Neural progenitor cell (in vitro differentiated cells): ENCODE results near the gene NDUFB6.

Experiments
- EZH2 ChIP-seq: fragments of 200-600 bp; sonication (generic); IDR thresholded peaks from 2 replicates; pipeline ENCODE4 v1.6.1; 2017; ENCODE audit warnings: antibody characterized with exemption, mild to moderate bottlenecking, moderate library complexity
- EZH2phosphoT487 ChIP-seq: fragments of 200-600 bp; sonication (generic); IDR thresholded peaks from 2 replicates; pipeline ENCODE4 v1.6.1; 2017; ENCODE audit warnings: antibody characterized with exemption
- TF ChIP-seq, protein P1 (sequence below): fragments of 200-600 bp; sonication (generic); IDR thresholded peaks from 2 replicates; pipeline ENCODE4 v1.5.1; 2017; ENCODE audit warnings: antibody characterized with exemption, mild to moderate bottlenecking

DNA sequence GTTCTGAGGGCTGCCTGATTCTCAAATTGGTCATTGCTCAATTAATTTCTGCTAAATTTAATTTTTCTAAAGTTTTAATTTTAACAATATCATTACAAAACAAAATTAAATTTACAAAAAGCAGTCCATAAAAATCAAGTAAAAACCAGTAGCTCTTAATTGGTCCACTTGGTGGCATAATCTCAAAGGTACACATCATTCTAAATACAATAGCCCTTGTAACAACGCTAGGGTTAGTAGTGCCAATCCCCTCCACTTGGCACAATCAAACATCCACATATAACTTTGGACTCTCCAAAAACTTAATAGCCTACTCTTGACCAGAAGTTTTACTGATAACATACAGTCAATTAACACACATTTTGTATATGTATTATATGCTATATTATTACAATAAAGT, 1.9 kb upstream of the NDUFB6 start:
- TF ChIP-seq, protein P1, sequence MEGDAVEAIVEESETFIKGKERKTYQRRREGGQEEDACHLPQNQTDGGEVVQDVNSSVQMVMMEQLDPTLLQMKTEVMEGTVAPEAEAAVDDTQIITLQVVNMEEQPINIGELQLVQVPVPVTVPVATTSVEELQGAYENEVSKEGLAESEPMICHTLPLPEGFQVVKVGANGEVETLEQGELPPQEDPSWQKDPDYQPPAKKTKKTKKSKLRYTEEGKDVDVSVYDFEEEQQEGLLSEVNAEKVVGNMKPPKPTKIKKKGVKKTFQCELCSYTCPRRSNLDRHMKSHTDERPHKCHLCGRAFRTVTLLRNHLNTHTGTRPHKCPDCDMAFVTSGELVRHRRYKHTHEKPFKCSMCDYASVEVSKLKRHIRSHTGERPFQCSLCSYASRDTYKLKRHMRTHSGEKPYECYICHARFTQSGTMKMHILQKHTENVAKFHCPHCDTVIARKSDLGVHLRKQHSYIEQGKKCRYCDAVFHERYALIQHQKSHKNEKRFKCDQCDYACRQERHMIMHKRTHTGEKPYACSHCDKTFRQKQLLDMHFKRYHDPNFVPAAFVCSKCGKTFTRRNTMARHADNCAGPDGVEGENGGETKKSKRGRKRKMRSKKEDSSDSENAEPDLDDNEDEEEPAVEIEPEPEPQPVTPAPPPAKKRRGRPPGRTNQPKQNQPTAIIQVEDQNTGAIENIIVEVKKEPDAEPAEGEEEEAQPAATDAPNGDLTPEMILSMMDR = no peak
- TF ChIP-seq EZH2phosphoT487 = no peak
- TF ChIP-seq EZH2 = no peak
